ENCODE results near the gene ADAM15.
A peak's percentile ranks its signal among the peaks of the same experiment; 100 is the strongest.

ADAM15 gene

GRCh38 chr1:155071701-155072100, 20.6 kb downstream of the ADAM15 start:
- Histone ChIP-seq H3K9ac (no peak overlapping the region), H3K9me3 (ENCODE audit: control insufficient read depth, low read length) (no peaks in the 10 kb centered on the region), H3K27ac (no peak overlapping the region), H2AFZ (peak overlapping the region; percentile 59), H3K4me3 (ENCODE audit: low read depth, low read length) (no peak overlapping the region), H3K79me2 (no peaks in the 10 kb centered on the region), H3K36me3 (ENCODE audit: control insufficient read depth, insufficient read depth, low read length) (no peaks in the 10 kb centered on the region), H3K27me3 (ENCODE audit: control insufficient read depth, insufficient read depth, low read length) (no peaks in the 10 kb centered on the region), H3K4me1 (no peaks in the 10 kb centered on the region), H3K4me2 (ENCODE audit: low read length) (no peak overlapping the region)
- no peak for TF ChIP-seq CTCF (IDR thresholded peaks at IDR 0.05)

GRCh38 chr1:155072531-155073289, 21.6 kb downstream of the ADAM15 start:
- H3K4me2 ChIP-seq (ENCODE audit: low read length): no peak overlapping the region
- H3K4me3 ChIP-seq (ENCODE audit: low read depth, low read length): no peak overlapping the region
- H3K36me3 ChIP-seq (ENCODE audit: control insufficient read depth, insufficient read depth, low read length): no peaks in the 10 kb centered on the region
- TF ChIP-seq CTCF (IDR thresholded peaks at IDR 0.05): no peak
- H3K4me1 ChIP-seq: no peaks in the 10 kb centered on the region
- H3K9ac ChIP-seq: no peak overlapping the region
- H3K27me3 ChIP-seq (ENCODE audit: control insufficient read depth, insufficient read depth, low read length): no peaks in the 10 kb centered on the region
- H3K79me2 ChIP-seq: no peaks in the 10 kb centered on the region
- H3K9me3 ChIP-seq (ENCODE audit: control insufficient read depth, low read length): no peaks in the 10 kb centered on the region
- H2AFZ ChIP-seq: no peak overlapping the region
- no peak overlapping the region for H3K27ac ChIP-seq

GRCh38 chr1:155073377-155074242, 22.5 kb downstream of the ADAM15 start:
- no peak overlapping the region for H3K4me3 ChIP-seq (ENCODE audit: low read depth, low read length)
- no peak overlapping the region for H2AFZ ChIP-seq
- no peak overlapping the region for H3K27ac ChIP-seq
- H3K9me3 ChIP-seq (ENCODE audit: control insufficient read depth, low read length): no peaks in the 10 kb centered on the region
- no peak for TF ChIP-seq CTCF (IDR thresholded peaks at IDR 0.05)
- H3K27me3 ChIP-seq (ENCODE audit: control insufficient read depth, insufficient read depth, low read length): no peaks in the 10 kb centered on the region
- H3K4me1 ChIP-seq: peaks cover 2% of the 10 kb centered on the region
- no peaks in the 10 kb centered on the region for H3K36me3 ChIP-seq (ENCODE audit: control insufficient read depth, insufficient read depth, low read length)
- no peak overlapping the region for H3K4me2 ChIP-seq (ENCODE audit: low read length)
- no peak overlapping the region for H3K9ac ChIP-seq
- H3K79me2 ChIP-seq: no peaks in the 10 kb centered on the region

- no peak overlapping the region for H3K9ac ChIP-seq
- no peak overlapping the region for H2AFZ ChIP-seq
- H3K9me3 ChIP-seq (ENCODE audit: control insufficient read depth, low read length): no peaks in the 10 kb centered on the region
- no peak overlapping the region for H3K4me2 ChIP-seq (ENCODE audit: low read length)
- TF ChIP-seq CTCF (IDR thresholded peaks at IDR 0.05): no peak
- no peak overlapping the region for H3K4me3 ChIP-seq (ENCODE audit: low read depth, low read length)
- no peaks in the 10 kb centered on the region for H3K79me2 ChIP-seq
- peaks cover 2% of the 10 kb centered on the region for H3K4me1 ChIP-seq
- H3K36me3 ChIP-seq (ENCODE audit: control insufficient read depth, insufficient read depth, low read length): no peaks in the 10 kb centered on the region
- no peaks in the 10 kb centered on the region for H3K27me3 ChIP-seq (ENCODE audit: control insufficient read depth, insufficient read depth, low read length)
- H3K27ac ChIP-seq: no peak overlapping the region
Observed at GRCh38 chr1:155075535-155075934, 24.4 kb downstream of the ADAM15 start.
